OCI-LY3 (cell line): ENCODE data around the gene CFAP157.

Experiments
- H2AFZ ChIP-seq: fragments of 200-600, 300-600 bp; shearing (Covaris generic); 2 replicates; pipeline ENCODE4 v1.6.0; 2014; ENCODE audit warnings: antibody characterized with exemption, low read depth, low read length
- H3K27ac ChIP-seq: fragments of 200-600, 300-600 bp; sonication (generic); 2 replicates; pipeline ENCODE4 v1.5.1; 2014; ENCODE audit warnings: mild to moderate bottlenecking, low read length, moderate library complexity, mixed read lengths
- H3K27me3 ChIP-seq: fragments of 200-600, 300-600 bp; sonication (generic); 2 replicates; pipeline ENCODE4 v1.6.1; 2014; ENCODE audit warnings: low read depth, low read length, mixed read lengths
- H3K36me3 ChIP-seq: fragments of 200-600, 300-600 bp; sonication (generic); replicated peaks from 2 replicates; pipeline ENCODE3; 2014; ENCODE audit warnings: low read depth, low read length, mixed read lengths
- H3K4me1 ChIP-seq: fragments of 300-600, 200-600 bp; sonication (generic); 2 replicates; pipeline ENCODE4 v1.6.1; 2014; ENCODE audit warnings: low read length, mixed read lengths
- H3K4me2 ChIP-seq: fragments of 200-600, 300-600 bp; sonication (generic); 2 replicates; pipeline ENCODE4 v1.6.1; 2014; ENCODE audit warnings: low read length, mixed read lengths
- H3K4me3 ChIP-seq: fragments of 300-600, 200-600 bp; sonication (generic); 2 replicates; pipeline ENCODE4 v1.5.1; 2014; ENCODE audit warnings: antibody characterized with exemption, mild to moderate bottlenecking, low read length, moderate library complexity
- H3K79me2 ChIP-seq: fragments of 300-600, 200-600 bp; shearing (Covaris generic); 2 replicates; pipeline ENCODE4 v1.6.1; 2014; ENCODE audit warnings: mild to moderate bottlenecking, low read length, mixed read lengths
- H3K9ac ChIP-seq: fragments of 300-600, 200-600 bp; shearing (Covaris generic); 2 replicates; pipeline ENCODE4 v1.6.0; 2014; ENCODE audit warnings: mild to moderate bottlenecking, low read length, moderate library complexity
- H3K9me3 ChIP-seq: fragments of 200-600, 300-600 bp; shearing (Covaris generic); 2 replicates; pipeline ENCODE4 v1.6.1; 2014; ENCODE audit warnings: low read length, mixed read lengths; ENCODE audit not compliant: insufficient read depth
- H4K20me1 ChIP-seq: fragments of 200-600, 300-600 bp; sonication (generic); 2 replicates; pipeline ENCODE4 v1.6.1; 2016; ENCODE audit warnings: low read length, mixed read lengths; ENCODE audit not compliant: insufficient read depth
- EZH2phosphoT487 ChIP-seq: fragments of 200-600 bp; shearing (Covaris generic); IDR thresholded peaks from 2 replicates; pipeline ENCODE4 v1.6.1; 2018; ENCODE audit warnings: antibody characterized with exemption, mixed run types, low read depth
- TF ChIP-seq, protein P1 (sequence below): fragments of 200-600, 300-600 bp; sonication (generic); IDR thresholded peaks from 2 replicates; pipeline ENCODE4 v1.5.1; 2014; ENCODE audit warnings: antibody characterized with exemption, low read length, low read depth

CFAP157 gene

DNA sequence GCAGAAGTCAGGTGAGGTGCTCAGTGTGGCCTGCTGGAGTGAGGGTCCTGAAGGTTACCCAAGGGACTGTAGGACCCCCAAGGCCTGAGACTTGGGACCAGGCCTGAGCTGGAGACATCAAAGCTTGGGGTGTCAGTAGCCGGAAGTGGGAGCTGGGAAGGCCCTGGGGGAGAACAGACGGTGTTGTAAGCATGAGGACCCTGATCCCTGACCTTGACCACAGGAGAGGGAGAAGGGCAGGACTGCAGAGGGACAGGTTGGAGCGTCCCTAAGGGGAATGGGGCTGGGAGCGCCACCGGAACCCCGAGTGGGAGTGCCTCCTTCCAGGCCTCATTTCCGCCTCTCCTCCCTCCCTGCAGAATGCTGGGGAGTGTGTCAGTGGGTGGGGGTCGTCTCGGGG is 9.6 kb downstream of the CFAP157 start:
- Histone ChIP-seq H3K36me3 (no peaks in the 10 kb centered on the region), H4K20me1 (no peaks in the 10 kb centered on the region; the same call in 1 of the 2 replicates), H3K9ac (peak overlapping the region; percentile 10; the same call in 1 of the 2 replicates), H3K79me2 (no peaks in the 10 kb centered on the region), H3K4me3 (peak overlapping the region; percentile 89), H3K9me3 (no peaks in the 10 kb centered on the region), H2AFZ (peak overlapping the region; percentile 57; the same call in 1 of the 2 replicates), H3K27ac (no peak overlapping the region), H3K27me3 (no peaks in the 10 kb centered on the region), H3K4me2 (peak overlapping the region; percentile 94), H3K4me1 (peaks cover 8% of the 10 kb centered on the region)
- no peak for TF ChIP-seq EZH2phosphoT487

DNA sequence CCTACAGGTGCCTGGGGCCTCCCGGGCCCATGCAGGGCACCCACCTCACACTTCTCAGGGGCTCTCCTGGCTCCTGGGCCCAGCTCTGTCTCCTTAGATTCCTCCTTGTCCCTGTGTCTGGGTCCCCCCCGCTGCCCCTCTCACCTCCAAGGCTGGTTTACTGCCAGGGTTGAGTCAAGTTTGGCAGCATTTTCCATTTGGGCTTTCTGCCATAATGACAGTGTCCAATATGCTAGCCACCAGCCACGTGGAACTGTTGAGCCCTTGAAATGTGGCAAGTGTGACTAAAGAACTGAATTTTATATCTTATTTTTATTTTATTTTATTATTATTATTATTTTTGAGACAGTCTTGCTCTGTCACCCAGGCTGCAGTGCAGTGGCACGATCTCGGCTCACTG is 11.0 kb downstream of the CFAP157 start:
- Histone ChIP-seq H3K27ac (no peak overlapping the region), H3K27me3 (peaks cover 4% of the 10 kb centered on the region), H3K4me3 (no peak overlapping the region), H2AFZ (no peak overlapping the region), H3K79me2 (no peaks in the 10 kb centered on the region), H3K36me3 (no peaks in the 10 kb centered on the region), H4K20me1 (no peaks in the 10 kb centered on the region; the same call in 1 of the 2 replicates), H3K9me3 (no peaks in the 10 kb centered on the region), H3K4me2 (no peak overlapping the region), H3K9ac (no peak overlapping the region), H3K4me1 (peaks cover 8% of the 10 kb centered on the region)
- no peak for TF ChIP-seq EZH2phosphoT487
- TF ChIP-seq, protein P1, sequence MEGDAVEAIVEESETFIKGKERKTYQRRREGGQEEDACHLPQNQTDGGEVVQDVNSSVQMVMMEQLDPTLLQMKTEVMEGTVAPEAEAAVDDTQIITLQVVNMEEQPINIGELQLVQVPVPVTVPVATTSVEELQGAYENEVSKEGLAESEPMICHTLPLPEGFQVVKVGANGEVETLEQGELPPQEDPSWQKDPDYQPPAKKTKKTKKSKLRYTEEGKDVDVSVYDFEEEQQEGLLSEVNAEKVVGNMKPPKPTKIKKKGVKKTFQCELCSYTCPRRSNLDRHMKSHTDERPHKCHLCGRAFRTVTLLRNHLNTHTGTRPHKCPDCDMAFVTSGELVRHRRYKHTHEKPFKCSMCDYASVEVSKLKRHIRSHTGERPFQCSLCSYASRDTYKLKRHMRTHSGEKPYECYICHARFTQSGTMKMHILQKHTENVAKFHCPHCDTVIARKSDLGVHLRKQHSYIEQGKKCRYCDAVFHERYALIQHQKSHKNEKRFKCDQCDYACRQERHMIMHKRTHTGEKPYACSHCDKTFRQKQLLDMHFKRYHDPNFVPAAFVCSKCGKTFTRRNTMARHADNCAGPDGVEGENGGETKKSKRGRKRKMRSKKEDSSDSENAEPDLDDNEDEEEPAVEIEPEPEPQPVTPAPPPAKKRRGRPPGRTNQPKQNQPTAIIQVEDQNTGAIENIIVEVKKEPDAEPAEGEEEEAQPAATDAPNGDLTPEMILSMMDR = no peak

DNA sequence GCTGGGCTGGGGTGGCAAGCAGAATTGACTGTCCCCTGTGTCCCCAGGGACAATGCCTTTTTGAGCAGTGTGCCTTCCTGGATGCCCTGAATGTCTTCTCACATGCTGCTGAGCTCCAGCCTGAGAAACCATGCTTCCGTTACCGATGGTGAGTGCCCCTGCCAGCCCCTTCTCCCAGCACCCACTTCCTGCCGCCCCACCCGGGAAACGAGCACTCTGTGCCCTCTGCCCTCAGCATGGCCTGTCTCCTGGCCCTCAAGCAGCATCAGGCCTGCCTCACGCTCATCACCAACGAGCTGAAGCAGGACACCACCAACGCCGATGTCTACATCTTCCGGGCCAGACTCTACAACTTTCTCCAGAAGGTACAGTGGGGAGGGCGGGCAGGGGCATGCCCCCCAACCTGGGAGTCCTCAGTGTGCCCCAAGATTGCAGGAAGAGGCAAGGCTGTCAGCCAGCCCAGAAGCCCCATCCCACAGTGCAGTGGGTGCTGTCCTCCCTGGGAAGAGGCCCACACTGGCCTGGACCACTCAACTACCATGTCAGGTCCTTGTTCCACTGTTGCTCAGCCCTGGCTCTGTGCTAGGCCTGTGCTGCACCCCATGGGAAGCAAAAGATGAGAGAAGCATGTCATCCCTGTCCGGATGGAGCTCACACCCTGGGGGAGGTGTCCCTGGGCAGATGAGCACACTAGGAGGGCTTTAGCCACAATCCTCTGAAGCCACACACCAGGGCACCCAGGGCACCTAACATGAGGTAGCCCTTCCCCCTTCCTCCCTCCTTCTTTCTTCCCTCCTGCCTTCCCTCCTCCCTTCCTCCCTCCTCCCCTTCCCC is 13.5 kb downstream of the CFAP157 start:
- Histone ChIP-seq H3K9ac (no peak overlapping the region), H2AFZ (no peak overlapping the region), H3K79me2 (no peaks in the 10 kb centered on the region), H3K4me3 (no peak overlapping the region), H4K20me1 (no peaks in the 10 kb centered on the region), H3K27ac (no peak overlapping the region), H3K27me3 (peaks cover 4% of the 10 kb centered on the region), H3K4me1 (0 out of 2 replicates have a peak, but pooled peaks cover 4% of the 10 kb centered on the region), H3K36me3 (no peaks in the 10 kb centered on the region), H3K4me2 (no peak overlapping the region), H3K9me3 (no peaks in the 10 kb centered on the region)
- TF ChIP-seq EZH2phosphoT487 = no peak
- TF ChIP-seq, protein P1 = no peak

DNA sequence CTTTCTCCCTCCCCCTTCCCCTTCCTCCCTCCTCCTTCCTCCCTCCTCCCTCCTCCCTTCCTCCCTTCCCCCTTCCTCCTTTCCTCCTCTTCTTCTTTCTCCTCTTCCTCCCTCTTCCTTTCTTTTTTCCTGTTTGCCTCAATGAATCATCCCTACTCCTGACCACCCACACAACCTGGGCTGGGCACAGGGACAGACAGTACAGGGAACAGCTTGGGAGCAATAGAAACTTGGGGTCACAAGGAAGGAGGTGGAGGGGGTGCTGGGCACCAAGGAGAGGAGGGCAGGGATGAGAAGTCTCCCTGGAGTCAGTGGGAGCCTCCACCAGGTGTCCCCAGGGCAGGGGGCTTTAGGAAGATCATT is 14.1 kb downstream of the CFAP157 start:
- no peak overlapping the region for H3K27ac ChIP-seq
- no peaks in the 10 kb centered on the region for H3K36me3 ChIP-seq
- H3K27me3 ChIP-seq = peaks cover 4% of the 10 kb centered on the region
- H3K9me3 ChIP-seq = no peaks in the 10 kb centered on the region
- no peak overlapping the region for H3K9ac ChIP-seq
- H3K4me3 ChIP-seq = no peak overlapping the region
- H3K4me1 ChIP-seq = 0 out of 2 replicates have a peak, but pooled peaks cover 4% of the 10 kb centered on the region
- no peak overlapping the region for H3K4me2 ChIP-seq
- H2AFZ ChIP-seq = no peak overlapping the region
- TF ChIP-seq, protein P1 = no peak
- no peak for TF ChIP-seq EZH2phosphoT487
- no peaks in the 10 kb centered on the region for H3K79me2 ChIP-seq
- H4K20me1 ChIP-seq = no peaks in the 10 kb centered on the region
